ENCODE results near the gene NDFIP2. TPM values are rescaled to one million over a fixed set of nuclear protein-coding genes. Genes with fewer than 3 reads are reported as not detected.

NDFIP2 gene
- total and polyA plus RNA-seq, 4 donors: 6.4 to 14.7 (median 13.7) TPM

DNA sequence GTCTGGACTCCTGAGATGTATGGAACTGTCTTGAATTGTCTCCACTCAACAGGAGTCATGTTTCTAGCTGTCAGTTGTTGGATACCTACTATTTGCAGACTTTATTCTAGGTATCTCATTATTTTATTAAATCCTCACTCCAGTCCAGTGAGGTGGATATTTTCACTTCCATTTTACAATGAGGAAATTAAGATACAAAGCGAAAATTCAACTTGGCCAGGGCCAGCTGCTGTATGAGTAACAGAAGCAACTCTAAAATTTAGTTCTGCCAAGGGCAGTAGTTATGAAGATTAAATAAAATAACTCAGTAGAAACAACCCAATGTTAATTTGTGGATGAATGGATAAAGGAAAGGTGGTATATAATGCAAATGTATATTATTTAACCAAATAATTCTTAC, 12.6 kb upstream of the NDFIP2 start:
- no peaks in the 10 kb centered on the region for H3K36me3 ChIP-seq (ENCODE audit: control insufficient read depth in 1 of 2, insufficient read depth in 2 of 2, low read length in 1 of 2)
- no peak overlapping the region for H3K4me3 ChIP-seq (ENCODE audit: low read length in 2 of 2)
- H3K4me1 ChIP-seq (ENCODE audit: control insufficient read depth in 1 of 2, insufficient read depth in 2 of 2, low read length in 2 of 2): no peaks in the 10 kb centered on the region
- no peaks in the 10 kb centered on the region for H3K9me3 ChIP-seq (ENCODE audit: control insufficient read depth, low read length)
- no peak overlapping the region for H3K27ac ChIP-seq (ENCODE audit: low read depth in 1 of 2, low read length in 2 of 2)
- H3K27me3 ChIP-seq (ENCODE audit: control insufficient read depth in 1 of 2, insufficient read depth in 2 of 2, low read length in 1 of 2): no peaks in the 10 kb centered on the region
- ATAC-seq (ENCODE audit: low FRiP score): no peak
- intact Hi-C loops (cut with DNase I): no loop called here
- DNase-seq: no peak
- WGBS, 2 donors: 78 to 84% methylated on average over 1 of the region's 1 CpG

DNA sequence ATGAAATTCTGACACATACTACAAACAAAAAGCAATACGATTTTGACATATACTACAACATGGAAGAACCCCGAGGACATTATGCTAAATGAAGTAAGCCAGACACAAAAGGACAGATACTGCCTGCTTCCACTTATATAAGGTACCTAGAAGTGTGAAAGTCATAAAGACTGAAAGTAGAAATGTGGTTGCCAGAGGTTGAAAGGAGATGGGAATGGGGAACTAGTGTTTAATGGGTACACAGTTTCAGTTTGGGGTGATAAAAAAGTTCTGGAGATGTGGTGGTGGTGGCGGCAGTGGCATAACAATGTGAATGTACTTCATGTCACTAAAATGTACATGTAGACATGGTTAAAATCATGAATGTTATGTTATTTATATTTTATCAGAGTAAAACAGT, 12.1 kb upstream of the NDFIP2 start:
- DNase-seq: no peak

GRCh38 chr13:79469608-79470007, 11.3 kb upstream of the NDFIP2 start:
- Histone ChIP-seq H3K27ac (ENCODE audit: low read depth in 1 of 2, low read length in 2 of 2) (no peak overlapping the region), H3K4me3 (ENCODE audit: low read length in 2 of 2) (no peak overlapping the region), H3K9me3 (ENCODE audit: control insufficient read depth, low read length) (no peaks in the 10 kb centered on the region), H3K4me1 (ENCODE audit: control insufficient read depth in 1 of 2, insufficient read depth in 2 of 2, low read length in 2 of 2) (no peaks in the 10 kb centered on the region), H3K36me3 (ENCODE audit: control insufficient read depth in 1 of 2, insufficient read depth in 2 of 2, low read length in 1 of 2) (no peaks in the 10 kb centered on the region), H3K27me3 (ENCODE audit: control insufficient read depth in 1 of 2, insufficient read depth in 2 of 2, low read length in 1 of 2) (no peaks in the 10 kb centered on the region)
- intact Hi-C loops (cut with DNase I): no loop called here
- WGBS, 2 donors: 74 to 75% methylated on average over 3 of the region's 3 CpGs
- ATAC-seq (ENCODE audit: low FRiP score) (no peak), DNase-seq (no peak)

More for the DNA sequence above, 12.1 kb upstream of the NDFIP2 start:
- Histone ChIP-seq H3K36me3 (ENCODE audit: control insufficient read depth in 1 of 2, insufficient read depth in 2 of 2, low read length in 1 of 2) (no peaks in the 10 kb centered on the region), H3K27ac (ENCODE audit: low read depth in 1 of 2, low read length in 2 of 2) (no peak overlapping the region), H3K4me1 (ENCODE audit: control insufficient read depth in 1 of 2, insufficient read depth in 2 of 2, low read length in 2 of 2) (no peaks in the 10 kb centered on the region), H3K4me3 (ENCODE audit: low read length in 2 of 2) (no peak overlapping the region), H3K27me3 (ENCODE audit: control insufficient read depth in 1 of 2, insufficient read depth in 2 of 2, low read length in 1 of 2) (no peaks in the 10 kb centered on the region), H3K9me3 (ENCODE audit: control insufficient read depth, low read length) (no peaks in the 10 kb centered on the region)
- intact Hi-C loops (cut with DNase I): no loop called here
- WGBS, 2 donors: 77 to 82% methylated on average over 3 of the region's 3 CpGs
- ATAC-seq (ENCODE audit: low FRiP score): no peak

GRCh38 chr13:79470666-79471065, 10.3 kb upstream of the NDFIP2 start:
- intact Hi-C loops (cut with DNase I): no loop called here
- ATAC-seq (ENCODE audit: low FRiP score): no peak
- H3K9me3 ChIP-seq (ENCODE audit: control insufficient read depth, low read length): no peaks in the 10 kb centered on the region

DNA sequence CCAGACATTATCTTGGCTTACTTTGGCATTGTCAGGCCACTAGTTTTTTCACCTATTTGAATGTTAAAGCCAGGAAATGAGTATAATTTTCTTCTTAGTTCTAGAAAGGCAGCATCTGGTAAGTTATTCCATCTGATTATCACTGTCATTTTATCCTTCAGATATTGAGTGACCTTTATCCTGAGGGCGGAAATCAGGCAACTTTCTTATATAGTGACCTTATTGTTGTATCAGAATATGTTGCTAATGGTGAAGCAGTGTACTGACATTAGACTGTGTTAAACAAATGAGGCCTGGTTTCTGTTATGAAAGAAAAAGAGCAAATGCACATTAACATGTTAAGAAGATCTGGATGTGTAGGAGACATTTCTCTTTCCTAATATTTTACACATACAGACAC, 5.4 kb upstream of the NDFIP2 start:
- Histone ChIP-seq H3K27me3 (ENCODE audit: control insufficient read depth in 1 of 2, insufficient read depth in 2 of 2, low read length in 1 of 2) (no peaks in the 10 kb centered on the region), H3K36me3 (ENCODE audit: control insufficient read depth in 1 of 2, insufficient read depth in 2 of 2, low read length in 1 of 2) (no peaks in the 10 kb centered on the region), H3K4me3 (ENCODE audit: low read length in 2 of 2) (no peak overlapping the region), H3K27ac (ENCODE audit: low read depth in 1 of 2, low read length in 2 of 2) (no peak overlapping the region), H3K4me1 (ENCODE audit: control insufficient read depth in 1 of 2, insufficient read depth in 2 of 2, low read length in 2 of 2) (no peaks in the 10 kb centered on the region), H3K9me3 (ENCODE audit: control insufficient read depth, low read length) (no peaks in the 10 kb centered on the region)
- ATAC-seq (ENCODE audit: low FRiP score) (no peak), DNase-seq (no peak)
- 88 to 96% methylated on average over 1 of the region's 1 CpG for WGBS, 2 donors
- intact Hi-C loops (cut with DNase I): loop anchor here in 1 of 2 donors (5.0 kb wide), 1 partner anchor 43 kb away; no protein-coding TSS in a partner anchor

More at GRCh38 chr13:79470666-79471065, 10.3 kb upstream of the NDFIP2 start:
- Histone ChIP-seq H3K27ac (ENCODE audit: low read depth in 1 of 2, low read length in 2 of 2) (no peak overlapping the region), H3K27me3 (ENCODE audit: control insufficient read depth in 1 of 2, insufficient read depth in 2 of 2, low read length in 1 of 2) (no peaks in the 10 kb centered on the region), H3K4me3 (ENCODE audit: low read length in 2 of 2) (no peak overlapping the region), H3K4me1 (ENCODE audit: control insufficient read depth in 1 of 2, insufficient read depth in 2 of 2, low read length in 2 of 2) (no peaks in the 10 kb centered on the region), H3K36me3 (ENCODE audit: control insufficient read depth in 1 of 2, insufficient read depth in 2 of 2, low read length in 1 of 2) (no peaks in the 10 kb centered on the region)
- DNase-seq: no peak
- WGBS, 2 donors: 91 to 92% methylated on average over 2 of the region's 2 CpGs

DNA sequence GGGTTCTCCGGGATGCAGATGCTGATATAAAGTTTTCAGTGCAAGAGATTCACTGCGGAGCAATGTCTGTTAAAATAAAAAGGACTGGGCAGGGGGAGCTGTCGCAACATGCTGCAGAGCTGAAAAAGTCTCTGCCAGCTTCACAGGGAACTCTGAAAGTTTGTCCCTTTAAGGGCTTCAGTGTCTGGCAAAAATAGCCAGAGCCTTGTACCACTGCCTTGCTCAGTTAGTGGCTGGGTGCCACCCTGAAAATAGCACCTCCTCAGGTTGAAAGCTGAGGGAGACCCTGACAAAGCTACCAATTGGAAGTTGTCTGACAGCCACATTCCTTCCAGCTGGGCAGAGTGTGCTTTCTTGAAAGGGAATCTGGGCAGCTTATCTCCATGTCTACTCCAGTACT, 3.0 kb upstream of the NDFIP2 start:
- ATAC-seq (ENCODE audit: low FRiP score) (no peak), DNase-seq (no peak)
- H3K27me3 ChIP-seq (ENCODE audit: control insufficient read depth in 1 of 2, insufficient read depth in 2 of 2, low read length in 1 of 2): no peaks in the 10 kb centered on the region
- H3K4me1 ChIP-seq (ENCODE audit: control insufficient read depth in 1 of 2, insufficient read depth in 2 of 2, low read length in 2 of 2): no peaks in the 10 kb centered on the region
- no peaks in the 10 kb centered on the region for H3K9me3 ChIP-seq (ENCODE audit: control insufficient read depth, low read length)
- WGBS, 2 donors: 41 to 46% methylated on average over 3 of the region's 3 CpGs
- no peak overlapping the region for H3K4me3 ChIP-seq (ENCODE audit: low read length in 2 of 2)
- no peak overlapping the region for H3K27ac ChIP-seq (ENCODE audit: low read depth in 1 of 2, low read length in 2 of 2)
- H3K36me3 ChIP-seq (ENCODE audit: control insufficient read depth in 1 of 2, insufficient read depth in 2 of 2, low read length in 1 of 2): no peaks in the 10 kb centered on the region
- intact Hi-C loops (cut with DNase I): loop anchor here in 1 of 2 donors (5.0 kb wide), 1 partner anchor 46 kb away; no protein-coding TSS in a partner anchor

GRCh38 chr13:79479882-79480281, 1.1 kb upstream of the NDFIP2 start:
- no peak for ATAC-seq (ENCODE audit: low FRiP score)
- WGBS, 2 donors: 69 to 77% methylated on average over 5 of the region's 5 CpGs

GRCh38 chr13:79481685-79482052, 714 bp downstream of the NDFIP2 start:
- WGBS, 2 donors: 0 to 1% methylated on average over 12 of the region's 12 CpGs
- H3K4me1 ChIP-seq (ENCODE audit: control insufficient read depth in 1 of 2, insufficient read depth in 2 of 2, low read length in 2 of 2): no peaks in the 10 kb centered on the region

More at GRCh38 chr13:79479882-79480281, 1.1 kb upstream of the NDFIP2 start:
- Histone ChIP-seq H3K36me3 (ENCODE audit: control insufficient read depth in 1 of 2, insufficient read depth in 2 of 2, low read length in 1 of 2) (no peaks in the 10 kb centered on the region), H3K27ac (ENCODE audit: low read depth in 1 of 2, low read length in 2 of 2) (no peak overlapping the region), H3K9me3 (ENCODE audit: control insufficient read depth, low read length) (no peaks in the 10 kb centered on the region), H3K4me3 (ENCODE audit: low read length in 2 of 2) (no peak overlapping the region), H3K27me3 (ENCODE audit: control insufficient read depth in 1 of 2, insufficient read depth in 2 of 2, low read length in 1 of 2) (no peaks in the 10 kb centered on the region), H3K4me1 (ENCODE audit: control insufficient read depth in 1 of 2, insufficient read depth in 2 of 2, low read length in 2 of 2) (no peaks in the 10 kb centered on the region)
- no peak for DNase-seq
- intact Hi-C loops (cut with DNase I): loop anchor here (5.0 kb wide), 2 partner anchors 48 to 73 kb away; partner anchors contain the start of gene RBM26 (in 1 of the 2)

DNA sequence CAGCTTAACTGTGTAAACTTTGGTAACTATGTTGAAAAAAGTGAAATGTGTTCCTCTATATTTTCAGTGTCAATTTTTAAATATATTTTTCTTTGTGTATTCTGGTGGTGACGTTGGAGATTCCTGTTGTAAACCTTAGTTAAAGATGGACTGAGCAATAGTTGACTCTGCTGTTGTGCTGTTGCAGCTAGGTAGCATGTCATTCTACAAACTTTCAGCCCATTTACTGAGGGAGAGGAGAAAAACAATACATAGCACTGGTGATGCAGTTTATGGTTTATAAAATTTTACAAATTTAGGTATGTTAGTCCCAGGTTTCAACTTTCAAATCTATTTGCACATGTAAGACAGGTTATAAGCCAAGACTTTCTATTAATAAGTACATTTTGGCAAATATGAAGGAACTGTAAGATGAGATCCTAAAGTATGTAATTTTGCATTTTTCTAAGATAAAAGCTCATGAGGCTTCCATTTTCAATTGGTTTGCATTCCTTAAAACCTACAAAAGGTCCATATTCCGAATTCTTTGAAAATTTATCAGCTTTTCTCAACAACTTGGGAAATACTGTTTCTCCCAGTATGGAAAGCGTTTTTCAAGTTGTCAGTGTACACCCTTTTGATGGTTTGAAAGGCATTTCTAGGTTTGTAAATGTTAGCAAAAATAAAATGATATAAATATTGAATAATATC, 1.5 kb downstream of the NDFIP2 start:
- no peak overlapping the region for H3K4me3 ChIP-seq (ENCODE audit: low read length in 2 of 2)
- ATAC-seq (ENCODE audit: low FRiP score) (no peak), DNase-seq (no peak)
- no peaks in the 10 kb centered on the region for H3K4me1 ChIP-seq (ENCODE audit: control insufficient read depth in 1 of 2, insufficient read depth in 2 of 2, low read length in 2 of 2)
- H3K27me3 ChIP-seq (ENCODE audit: control insufficient read depth in 1 of 2, insufficient read depth in 2 of 2, low read length in 1 of 2): no peaks in the 10 kb centered on the region
- no peaks in the 10 kb centered on the region for H3K9me3 ChIP-seq (ENCODE audit: control insufficient read depth, low read length)
- WGBS, 2 donors: 78 to 83% methylated on average over 3 of the region's 3 CpGs
- intact Hi-C loops (cut with DNase I): loop anchor here in 1 of 2 donors (5.0 kb wide), 1 partner anchor 75 kb away; the partner anchor contains the start of gene RBM26
- H3K27ac ChIP-seq (ENCODE audit: low read depth in 1 of 2, low read length in 2 of 2): no peak overlapping the region
- no peaks in the 10 kb centered on the region for H3K36me3 ChIP-seq (ENCODE audit: control insufficient read depth in 1 of 2, insufficient read depth in 2 of 2, low read length in 1 of 2)

More at GRCh38 chr13:79481685-79482052, 714 bp downstream of the NDFIP2 start:
- ATAC-seq (ENCODE audit: low FRiP score) (peak; percentile 39), DNase-seq (no peak)
- H3K9me3 ChIP-seq (ENCODE audit: control insufficient read depth, low read length): no peaks in the 10 kb centered on the region
- H3K4me3 ChIP-seq (ENCODE audit: low read length in 2 of 2): peak overlapping the region; percentile 70 to 81
- H3K27me3 ChIP-seq (ENCODE audit: control insufficient read depth in 1 of 2, insufficient read depth in 2 of 2, low read length in 1 of 2): no peaks in the 10 kb centered on the region
- no peaks in the 10 kb centered on the region for H3K36me3 ChIP-seq (ENCODE audit: control insufficient read depth in 1 of 2, insufficient read depth in 2 of 2, low read length in 1 of 2)
- no peak overlapping the region for H3K27ac ChIP-seq (ENCODE audit: low read depth in 1 of 2, low read length in 2 of 2)
- intact Hi-C loops (cut with DNase I): loop anchor here in 1 of 2 donors (5.0 kb wide), 1 partner anchor 74 kb away; the partner anchor contains the start of gene RBM26

All from aorta (tissue), 5 donors.